GM23248 (cell line): ENCODE results near the gene ANKRD39. TPM values are rescaled to one million over a fixed set of nuclear protein-coding genes. Genes with fewer than 3 reads are reported as not detected.

ENCODE experiments used
- DNase-seq: peaks from one replicate; pipeline ENCODE4 v3.0.0-alpha.2; 2015
- H2AFZ ChIP-seq: fragments of 200-600 bp; sonication (generic); 2 replicates; pipeline ENCODE4 v1.6.1; 2016; ENCODE audit warnings: antibody characterized with exemption
- H3F3A ChIP-seq: fragments of 200-600 bp; sonication (generic); 2 replicates; pipeline ENCODE4 v1.6.1; 2016; ENCODE audit warnings: mild to moderate bottlenecking, antibody characterized with exemption, mixed run types; ENCODE audit not compliant: insufficient read depth
- H3K27ac ChIP-seq: fragments of 200-600 bp; sonication (generic); 2 replicates; pipeline ENCODE4 v1.5.1; 2016; ENCODE audit warnings: mild to moderate bottlenecking
- H3K27me3 ChIP-seq: fragments of 200-600 bp; sonication (generic); replicated peaks from 2 replicates; pipeline ENCODE4 v1.6.1; 2016; ENCODE audit warnings: mild to moderate bottlenecking; ENCODE audit not compliant: insufficient read depth
- H3K36me3 ChIP-seq: fragments of 200-600 bp; sonication (generic); 2 replicates; pipeline ENCODE4 v1.6.1; 2016; ENCODE audit warnings: low read depth, mild to moderate bottlenecking
- H3K4me1 ChIP-seq: fragments of 200-600 bp; sonication (generic); 2 replicates; pipeline ENCODE4 v1.6.1; 2016; ENCODE audit warnings: mild to moderate bottlenecking; ENCODE audit not compliant: insufficient read depth
- H3K4me2 ChIP-seq: fragments of 200-600 bp; sonication (generic); one replicate; pipeline ENCODE4 v1.6.1; 2016; ENCODE audit warnings: mild to moderate bottlenecking; ENCODE audit not compliant: unreplicated experiment
- H3K4me3 ChIP-seq: fragments of 200-600 bp; sonication (generic); 2 replicates; pipeline ENCODE4 v1.5.1; 2016; ENCODE audit warnings: mild to moderate bottlenecking
- H3K79me2 ChIP-seq: fragments of 200-600 bp; sonication (generic); 2 replicates; pipeline ENCODE4 v1.6.1; 2016; ENCODE audit warnings: mild to moderate bottlenecking; ENCODE audit not compliant: insufficient read depth
- H3K9ac ChIP-seq: fragments of 200-600 bp; sonication (generic); 2 replicates; pipeline ENCODE4 v1.6.1; 2016; ENCODE audit warnings: mild to moderate bottlenecking
- H3K9me2 ChIP-seq: fragments of 200-600 bp; sonication (generic); 2 replicates; pipeline ENCODE4 v1.6.1; 2016; ENCODE audit warnings: mixed run types, mild to moderate bottlenecking, moderate library complexity; ENCODE audit not compliant: insufficient read depth
- H3K9me3 ChIP-seq: fragments of 200-600 bp; sonication (generic); one replicate; pipeline ENCODE4 v1.6.1; 2017; ENCODE audit warnings: low read depth
- H4K20me1 ChIP-seq: fragments of 200-600 bp; sonication (generic); 2 replicates; pipeline ENCODE4 v1.6.0; 2016; ENCODE audit not compliant: insufficient read depth
- EZH2 ChIP-seq: fragments of 200-600 bp; sonication (generic); IDR thresholded peaks from 2 replicates; pipeline ENCODE4 v1.6.1; 2018; ENCODE audit warnings: antibody characterized with exemption, mild to moderate bottlenecking; ENCODE audit not compliant: insufficient read depth, poor library complexity, severe bottlenecking
- EZH2phosphoT487 ChIP-seq: fragments of 200-600 bp; sonication (generic); IDR thresholded peaks from 2 replicates; pipeline ENCODE4 v1.6.1; 2018; ENCODE audit warnings: antibody characterized with exemption, moderate library complexity, mild to moderate bottlenecking, low read depth; ENCODE audit not compliant: insufficient read depth
- WGBS, 2 experiments: methylation state at CpG; one replicate each; pipeline ENCODE4 v1.1.6; 2015 to 2017; ENCODE audit warnings: low lambda C conversion rate in 2 of 2, low coverage in 1 of 2; ENCODE audit errors: missing lambda C conversion rate in 2 of 2; 5-methylcytosine and 5-hydroxymethylcytosine counted together
- in situ Hi-C: fragments of 300-500 bp; cut with MboI; formaldehyde crosslinking; loops from 2 replicates; pipeline ENCODE4 v1.15.0; 2020
- polyA plus RNA-seq: library from polyadenylated mRNA; unstranded; fragments of >200 nt; fragmentation: Nextera tagmentation; extraction: Ambion mirVana; gene quantifications from 2 replicates; pipeline ENCODE4 v1.2.1, GENCODE V29; 2016
- total RNA-seq: library from RNA; depleted of rRNA; stranded (reverse); fragments of >200 nt; shearing (Covaris generic); gene quantifications from 2 replicates; pipeline ENCODE4 v1.2.3, GENCODE V29; 2014

ANKRD39 gene
- total and polyA plus RNA-seq, 2 experiments from 2014 or later, result 10.9 to 12.3 TPM

GRCh38 chr2:96900237-96900636 is 42.4 kb upstream of the ANKRD39 start:
- Histone ChIP-seq H4K20me1 (no peaks in the 10 kb centered on the region), H3K36me3 (no peaks in the 10 kb centered on the region), H3K9ac (no peak overlapping the region), H3F3A (0 out of 2 replicates have a peak, but pooled peaks cover 4% of the 10 kb centered on the region), H2AFZ (no peak overlapping the region), H3K4me1 (no peaks in the 10 kb centered on the region), H3K79me2 (no peaks in the 10 kb centered on the region), H3K27me3 (no peaks in the 10 kb centered on the region), H3K9me2 (no peaks in the 10 kb centered on the region), H3K4me2 (no peak overlapping the region), H3K9me3 (no peaks in the 10 kb centered on the region), H3K27ac (no peak overlapping the region), H3K4me3 (no peak overlapping the region)
- in situ Hi-C loops, result no loop called here
- 74 to 79% methylated on average over 10 of the region's 10 CpGs for WGBS, 2 experiments
- DNase-seq, result no peak
- TF ChIP-seq EZH2, result no peak
- TF ChIP-seq EZH2phosphoT487, result no peak

DNA sequence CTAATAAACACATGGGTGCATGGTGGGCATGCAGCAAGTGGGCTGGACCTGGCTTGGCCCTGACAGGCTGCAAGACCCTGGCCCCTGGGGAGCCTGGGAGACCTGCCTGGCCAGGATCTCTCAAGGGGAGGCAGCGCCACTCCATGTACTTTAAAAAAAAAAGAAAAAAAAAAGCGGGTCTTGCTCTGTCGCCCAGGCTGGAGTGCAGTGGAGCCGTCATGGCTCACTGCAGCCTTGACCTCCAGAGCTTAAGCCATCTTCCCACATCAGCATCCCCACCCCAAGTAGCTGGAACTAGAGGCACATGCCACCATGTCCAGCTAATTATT is 41.6 kb upstream of the ANKRD39 start:
- Histone ChIP-seq H3K36me3 (no peaks in the 10 kb centered on the region), H3K4me1 (no peaks in the 10 kb centered on the region), H3K27me3 (no peaks in the 10 kb centered on the region), H3K4me3 (no peak overlapping the region), H3K4me2 (no peak overlapping the region), H3K27ac (no peak overlapping the region), H3K9me2 (no peaks in the 10 kb centered on the region), H4K20me1 (no peaks in the 10 kb centered on the region), H3F3A (0 out of 2 replicates have a peak, but pooled peaks cover 4% of the 10 kb centered on the region), H3K79me2 (no peaks in the 10 kb centered on the region), H3K9me3 (no peaks in the 10 kb centered on the region), H2AFZ (no peak overlapping the region), H3K9ac (no peak overlapping the region)
- TF ChIP-seq EZH2 (no peak), EZH2phosphoT487 (no peak)
- 95 to 98% methylated on average over 4 of the region's 4 CpGs for WGBS, 2 experiments
- in situ Hi-C loops, result no loop called here
- no peak for DNase-seq

- Histone ChIP-seq H3K79me2 (no peaks in the 10 kb centered on the region), H3K27me3 (no peaks in the 10 kb centered on the region), H3K27ac (no peak overlapping the region), H3F3A (0 out of 2 replicates have a peak, but pooled peaks cover 4% of the 10 kb centered on the region), H3K9ac (no peak overlapping the region), H3K9me2 (no peaks in the 10 kb centered on the region), H4K20me1 (no peaks in the 10 kb centered on the region), H3K36me3 (no peaks in the 10 kb centered on the region), H3K9me3 (no peaks in the 10 kb centered on the region), H3K4me3 (no peak overlapping the region), H3K4me2 (no peak overlapping the region), H2AFZ (no peak overlapping the region), H3K4me1 (no peaks in the 10 kb centered on the region)
- 51 to 55% methylated on average over 11 of the region's 11 CpGs for WGBS, 2 experiments
- no peak for TF ChIP-seq EZH2
- no peak for TF ChIP-seq EZH2phosphoT487
- peak; percentile 78 for DNase-seq
- in situ Hi-C loops, result no loop called here
Measured at GRCh38 chr2:96898641-96899412, 41.0 kb upstream of the ANKRD39 start.

- no peak overlapping the region for H3K4me3 ChIP-seq
- H4K20me1 ChIP-seq, result no peaks in the 10 kb centered on the region
- no peaks in the 10 kb centered on the region for H3K27me3 ChIP-seq
- H3K36me3 ChIP-seq, result no peaks in the 10 kb centered on the region
- H2AFZ ChIP-seq, result no peak overlapping the region
- TF ChIP-seq EZH2 (no peak), EZH2phosphoT487 (no peak)
- 89% methylated on average over 8 of the region's 8 CpGs for WGBS, 2 experiments
- H3K9ac ChIP-seq, result no peak overlapping the region
- no peak overlapping the region for H3K4me2 ChIP-seq
- no peaks in the 10 kb centered on the region for H3K9me2 ChIP-seq
- DNase-seq, result no peak
- H3K4me1 ChIP-seq, result no peaks in the 10 kb centered on the region
- H3K27ac ChIP-seq, result no peak overlapping the region
- H3K9me3 ChIP-seq, result no peaks in the 10 kb centered on the region
- in situ Hi-C loops, result no loop called here
- H3K79me2 ChIP-seq, result no peaks in the 10 kb centered on the region
- 0 out of 2 replicates have a peak, but pooled peaks cover 4% of the 10 kb centered on the region for H3F3A ChIP-seq
Measured at GRCh38 chr2:96898135-96898505, 40.3 kb upstream of the ANKRD39 start.
